Stimulated activated CD8-positive, alpha-beta memory T cell treated with anti-CD3 and anti-CD28 coated beads, Interleukin-4, amount 100 ng/mL, for 4 hours (primary cell): ENCODE results near the gene SMIM27.
"Not testable (repeated sequence)": the region's sequence is repeated elsewhere in the genome, so short reads cannot be mapped to it uniquely, and the experiment has no call there.

Source experiments
- DNase-seq, 2 donors: peaks; one replicate each; pipeline ENCODE4 v3.0.0-alpha.2; 2020; ENCODE audit warnings: low read depth in 2 of 2, low spot score in 1 of 2

Gene SMIM27

GRCh38 chr9:32596936-32597335 lies 44.8 kb downstream of the SMIM27 start:
- DNase-seq: no peak

- DNase-seq: not testable (repeated sequence)
These were observed 46.9 kb downstream of the SMIM27 start for GRCh38 chr9:32599021-32599420.
